GM19397 (cell line): Measurements from ENCODE around the gene UBALD1.
"Not testable (repeated sequence)": the region's sequence is repeated elsewhere in the genome, so short reads cannot be mapped to it uniquely, and the experiment has no call there.

Source experiments
- ATAC-seq: cut with Tn5 transposase; IDR thresholded peaks from one replicate; pipeline ENCODE4 v1.9.1; 2021; ENCODE audit warnings: mild to moderate bottlenecking, moderate library complexity; ENCODE audit not compliant: unreplicated experiment

UBALD1 gene

DNA sequence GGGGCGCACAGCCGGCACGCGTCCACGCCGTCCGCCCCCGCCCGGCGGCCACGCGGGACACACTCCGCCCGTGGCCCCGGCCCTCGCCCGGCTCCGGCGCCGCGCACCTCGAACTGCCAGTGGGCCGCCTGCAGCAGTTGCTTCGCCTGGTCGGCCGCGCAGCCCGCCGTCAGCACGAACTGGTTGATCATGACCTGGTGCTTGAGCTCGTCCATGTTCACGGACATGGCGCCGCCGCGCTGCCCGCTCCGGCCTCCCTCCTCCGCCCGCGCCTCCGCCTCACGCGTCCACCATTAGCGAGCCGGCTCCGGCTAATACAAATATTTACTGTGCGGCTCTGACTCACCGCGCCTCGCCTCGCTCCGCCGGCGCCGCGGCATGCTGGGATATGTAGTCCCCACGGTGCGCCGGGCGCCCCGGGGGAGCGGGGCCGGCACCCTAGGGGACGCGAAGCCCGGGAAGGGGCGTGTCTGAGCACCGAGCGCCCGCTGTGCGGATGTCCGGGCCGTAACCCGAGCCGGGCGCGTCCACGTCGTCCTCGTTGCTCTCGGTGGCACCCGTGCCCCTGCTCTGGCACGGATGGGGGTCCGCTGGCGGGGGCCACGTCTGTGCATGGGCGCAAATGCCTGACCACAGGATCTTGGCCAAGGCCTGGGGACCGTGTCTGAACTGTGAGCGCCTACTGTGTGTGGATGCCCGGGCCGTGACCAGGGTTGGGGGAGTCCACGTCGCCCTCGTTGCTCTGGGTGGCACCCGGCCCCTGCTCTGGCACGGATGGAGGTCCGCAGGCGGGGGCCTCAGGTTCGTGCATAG, at the start of gene UBALD1:
TSS of gene UBALD1 (minus strand) at position 318 of the 813 bp plus-strand sequence. CDS start at position 227, 91 bp downstream.
- peak; percentile 53 for ATAC-seq

GRCh38 chr16:4663777-4664465, 49.2 kb upstream of the UBALD1 start:
- no peak for ATAC-seq

DNA sequence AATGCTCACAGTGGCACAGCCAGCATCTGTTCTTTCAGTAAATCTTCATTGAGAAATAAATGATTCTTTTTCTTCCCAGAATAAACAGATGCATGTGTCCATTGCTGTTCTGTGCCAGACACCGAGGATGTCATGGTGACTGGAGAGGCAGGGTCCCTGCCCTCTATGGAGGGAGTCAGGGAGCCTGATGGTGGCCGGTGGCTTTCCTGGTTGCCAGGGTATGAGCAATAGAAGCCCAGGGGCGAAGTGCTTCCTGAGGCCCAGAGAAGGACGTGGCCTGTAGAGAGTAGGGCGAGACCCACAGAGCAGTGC, 48.7 kb upstream of the UBALD1 start:
- no peak for ATAC-seq

GRCh38 chr16:4661661-4662060, 47.0 kb upstream of the UBALD1 start:
- no peak for ATAC-seq

DNA sequence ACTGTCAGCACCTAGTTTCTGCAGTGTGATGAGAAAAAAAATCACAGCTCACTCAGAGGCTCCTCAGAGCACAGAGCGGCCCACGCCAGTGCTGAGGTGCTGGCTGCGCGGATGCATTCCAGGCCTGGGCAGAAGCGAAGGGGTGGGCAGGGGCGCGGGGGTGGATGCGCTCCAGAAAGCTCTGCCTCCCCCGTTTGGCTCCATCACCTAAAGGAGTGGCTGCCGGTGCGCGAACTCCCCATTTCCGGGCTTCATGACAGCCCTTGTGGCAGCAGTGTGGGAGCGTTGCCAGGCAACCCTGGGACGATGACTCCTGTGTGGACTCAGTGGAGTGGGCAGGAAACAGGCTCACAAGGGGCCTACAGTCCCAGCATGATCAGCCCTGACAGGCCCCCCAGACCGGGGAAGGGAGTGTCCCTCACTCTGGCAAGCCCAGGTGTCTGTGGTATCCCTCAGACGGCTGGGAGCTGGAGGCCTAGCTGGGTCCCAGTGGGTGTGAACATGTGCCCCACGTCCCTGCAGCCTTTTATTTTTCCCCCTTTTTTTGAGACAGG, 45.8 kb upstream of the UBALD1 start:
- ATAC-seq, result no peak

- no peak for ATAC-seq
These were observed 45.0 kb upstream of the UBALD1 start for GRCh38 chr16:4659363-4660353.

- no peak for ATAC-seq
These were observed 42.3 kb upstream of the UBALD1 start for GRCh38 chr16:4656695-4657686.

DNA sequence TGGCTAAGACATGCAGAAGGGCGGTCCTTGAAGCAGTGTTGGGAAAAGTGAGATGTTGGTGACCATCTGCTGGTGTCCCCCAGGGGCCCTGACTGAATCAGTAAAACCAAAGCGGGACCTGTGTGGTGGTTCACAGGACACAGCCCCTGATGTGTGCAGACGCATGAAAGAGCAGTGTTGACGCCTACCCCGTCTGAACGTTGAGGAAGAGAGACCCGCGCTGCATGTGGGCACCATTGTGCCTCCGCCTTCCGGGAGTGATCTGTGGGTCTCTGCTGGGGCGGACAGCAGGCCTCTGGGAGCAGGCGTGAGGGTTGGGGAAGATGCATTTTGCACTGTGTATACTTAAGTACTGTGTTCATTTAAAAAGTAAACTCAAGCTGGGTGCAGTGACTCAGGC, 41.5 kb upstream of the UBALD1 start:
- no peak for ATAC-seq

- no peak for ATAC-seq
These were observed 41.1 kb upstream of the UBALD1 start for GRCh38 chr16:4655801-4656200.

DNA sequence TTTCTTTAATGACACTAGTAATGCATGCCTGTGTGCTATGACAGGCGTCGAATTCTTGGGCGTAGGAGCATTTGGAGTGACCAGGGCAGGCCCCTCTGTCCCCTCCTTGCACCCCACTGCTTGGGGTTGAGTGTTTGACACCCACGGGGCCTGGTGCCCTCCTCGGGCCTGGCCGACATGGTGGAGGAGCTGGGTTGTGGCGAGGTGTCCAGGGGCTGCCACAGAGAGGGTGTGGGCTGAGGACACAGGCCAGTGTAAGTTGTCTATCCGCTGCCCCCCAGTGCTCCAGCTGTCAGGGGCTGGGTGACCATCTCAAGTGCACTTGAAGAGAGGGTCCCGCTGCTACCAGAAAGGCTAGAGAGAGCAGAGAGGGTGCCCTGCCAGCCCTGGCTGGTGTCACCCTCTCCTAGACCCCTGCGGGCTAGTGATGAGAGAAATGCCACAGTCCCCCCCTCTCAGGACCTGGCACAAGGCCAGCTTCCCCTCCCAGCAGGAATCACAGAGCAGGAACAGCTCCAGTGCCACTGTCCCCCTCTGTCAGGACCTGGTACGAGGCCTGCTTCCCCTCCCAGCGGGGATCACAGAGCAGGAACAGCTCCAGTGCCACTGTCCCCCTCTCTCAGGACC, 40.4 kb upstream of the UBALD1 start:
- ATAC-seq, result no peak

- no peak for ATAC-seq
These were observed 39.6 kb upstream of the UBALD1 start for GRCh38 chr16:4654011-4654963.

- no peak for ATAC-seq
These were observed 37.9 kb upstream of the UBALD1 start for GRCh38 chr16:4652561-4652960.

- no peak for ATAC-seq
These were observed 37.1 kb upstream of the UBALD1 start for GRCh38 chr16:4651827-4652226.

- not testable (repeated sequence) for ATAC-seq
These were observed 35.9 kb upstream of the UBALD1 start for GRCh38 chr16:4650443-4651074.

DNA sequence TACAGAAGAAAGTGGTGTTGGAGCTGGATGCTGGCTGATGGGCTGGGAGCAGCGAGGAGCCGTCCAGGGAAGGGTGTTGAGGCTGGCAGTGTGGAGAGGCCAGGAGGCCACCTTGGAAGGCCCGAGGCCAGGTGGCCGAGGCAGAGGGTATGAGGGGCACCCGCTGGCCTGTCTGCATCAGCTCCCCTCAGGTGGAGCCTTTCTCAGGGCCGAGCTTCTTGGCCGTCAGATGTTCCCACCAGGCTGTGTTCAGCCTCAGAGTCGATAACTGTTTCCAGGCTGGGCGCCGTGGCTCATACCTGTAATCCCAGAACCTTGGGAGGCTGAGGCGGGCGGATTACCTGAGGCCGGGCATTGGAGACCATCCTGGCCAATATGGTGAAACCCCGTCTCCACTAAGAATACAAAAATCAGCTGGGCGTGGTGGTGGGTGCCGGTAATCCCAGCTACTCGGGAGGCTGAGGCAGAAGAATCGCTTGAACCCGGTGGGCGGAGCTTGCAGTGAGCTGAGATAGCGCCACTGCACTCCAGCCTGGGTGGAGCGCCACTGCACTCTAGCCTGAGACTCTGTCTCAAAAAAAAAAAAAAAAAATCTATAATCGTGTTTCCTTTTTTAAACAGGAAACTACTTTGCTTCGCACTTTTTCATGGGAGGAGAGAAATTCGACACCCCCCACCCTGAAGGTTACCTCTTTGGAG, 35.2 kb upstream of the UBALD1 start:
- no peak for ATAC-seq

DNA sequence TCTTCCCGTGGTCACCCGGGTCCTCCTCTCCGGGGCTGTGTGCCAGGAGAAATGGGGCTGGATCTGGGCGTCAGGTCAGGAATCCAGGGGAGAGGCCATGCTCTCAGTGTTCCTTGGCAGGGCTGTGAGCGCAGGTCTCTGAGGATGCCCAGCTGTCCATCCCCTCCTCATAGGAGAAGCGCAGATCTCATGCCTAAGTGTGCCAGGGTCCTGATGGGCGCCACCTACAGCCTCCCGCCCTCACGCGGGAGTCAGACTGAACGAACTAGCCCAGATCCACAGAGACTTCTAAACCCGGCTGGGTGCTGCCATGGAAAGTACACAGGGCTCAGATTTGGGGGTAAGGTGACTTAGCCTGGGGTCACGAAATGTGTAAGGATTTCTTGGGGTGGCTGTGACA, 34.2 kb upstream of the UBALD1 start:
- no peak for ATAC-seq

- no peak for ATAC-seq
These were observed 32.9 kb upstream of the UBALD1 start for GRCh38 chr16:4647644-4647980.
